ENCODE data around the gene MYL6B. TPM values are rescaled to one million over a fixed set of nuclear protein-coding genes. Genes with fewer than 3 reads are reported as not detected.

Gene MYL6B
- total RNA-seq, 1 donor from 2014 or later, result 40.8 TPM

- H3K27ac ChIP-seq, result peak overlapping the region; percentile 48
- intact Hi-C loops (cut with DNase I), result no loop called here
- DNase-seq (ENCODE audit: extremely low spot score in 2 of 2), result no peak
- no peak overlapping the region for H3K4me3 ChIP-seq
- no peaks in the 10 kb centered on the region for H3K27me3 ChIP-seq
- peaks cover 2 to 70% of the 10 kb centered on the region in 2 donors for H3K36me3 ChIP-seq
- H3K9me3 ChIP-seq, result no peaks in the 10 kb centered on the region
- H3K4me1 ChIP-seq, result peaks cover 19% of the 10 kb centered on the region
- no peak for TF ChIP-seq POLR2AphosphoS5 (IDR thresholded peaks at IDR 0.05; ENCODE audit: insufficient read depth in 1 of 2, low read depth in 1 of 2)
- TF ChIP-seq POLR2A (IDR thresholded peaks at IDR 0.05), result no peak
- no peak for TF ChIP-seq CTCF (IDR thresholded peaks at IDR 0.05)
Measured at GRCh38 chr12:56141946-56142784, 10.2 kb upstream of the MYL6B start.

DNA sequence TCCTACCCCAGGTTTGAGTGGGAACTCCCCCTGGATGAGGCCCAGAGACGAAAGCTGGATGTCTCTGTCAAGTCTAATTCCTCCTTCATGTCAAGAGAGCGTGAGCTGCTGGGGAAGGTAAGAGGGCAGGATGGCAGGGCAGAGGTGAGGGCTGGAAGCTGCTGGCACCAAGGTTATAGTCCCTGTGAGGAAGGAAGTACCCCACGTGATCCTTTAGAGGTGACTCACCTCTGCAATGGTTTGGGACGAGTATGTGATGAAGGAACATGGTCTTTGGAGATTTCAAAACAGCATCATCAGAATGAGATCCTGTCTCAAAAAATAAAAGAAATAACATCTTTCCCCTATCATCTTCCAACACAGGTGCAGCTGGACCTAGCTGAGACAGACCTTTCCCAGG, 9.2 kb upstream of the MYL6B start:
- intact Hi-C loops (cut with DNase I), result no loop called here
- peaks cover 2 to 59% of the 10 kb centered on the region in 2 donors for H3K36me3 ChIP-seq

GRCh38 chr12:56143870-56144269, 8.5 kb upstream of the MYL6B start:
- no peak overlapping the region for H3K4me3 ChIP-seq
- peaks cover 2 to 53% of the 10 kb centered on the region in 2 donors for H3K36me3 ChIP-seq
- no peaks in the 10 kb centered on the region for H3K9me3 ChIP-seq
- peaks cover 19% of the 10 kb centered on the region for H3K4me1 ChIP-seq
- H3K27ac ChIP-seq, result peak overlapping the region; percentile 48
- no peak for TF ChIP-seq POLR2A (IDR thresholded peaks at IDR 0.05)
- no peak for TF ChIP-seq CTCF (IDR thresholded peaks at IDR 0.05)
- TF ChIP-seq POLR2AphosphoS5 (IDR thresholded peaks at IDR 0.05; ENCODE audit: insufficient read depth in 1 of 2, low read depth in 1 of 2), result peak in 1 of 2 donors; percentile 33
- no peak for DNase-seq (ENCODE audit: extremely low spot score in 2 of 2)
- intact Hi-C loops (cut with DNase I), result no loop called here
- no peaks in the 10 kb centered on the region for H3K27me3 ChIP-seq

More for the DNA sequence above, 9.2 kb upstream of the MYL6B start:
- no peak for DNase-seq (ENCODE audit: extremely low spot score in 2 of 2)
- TF ChIP-seq POLR2AphosphoS5 (IDR thresholded peaks at IDR 0.05; ENCODE audit: insufficient read depth in 1 of 2, low read depth in 1 of 2), result no peak
- Histone ChIP-seq H3K9me3 (no peaks in the 10 kb centered on the region), H3K4me1 (peaks cover 19% of the 10 kb centered on the region), H3K4me3 (no peak overlapping the region), H3K27ac (peak overlapping the region; percentile 48), H3K27me3 (no peaks in the 10 kb centered on the region)

DNA sequence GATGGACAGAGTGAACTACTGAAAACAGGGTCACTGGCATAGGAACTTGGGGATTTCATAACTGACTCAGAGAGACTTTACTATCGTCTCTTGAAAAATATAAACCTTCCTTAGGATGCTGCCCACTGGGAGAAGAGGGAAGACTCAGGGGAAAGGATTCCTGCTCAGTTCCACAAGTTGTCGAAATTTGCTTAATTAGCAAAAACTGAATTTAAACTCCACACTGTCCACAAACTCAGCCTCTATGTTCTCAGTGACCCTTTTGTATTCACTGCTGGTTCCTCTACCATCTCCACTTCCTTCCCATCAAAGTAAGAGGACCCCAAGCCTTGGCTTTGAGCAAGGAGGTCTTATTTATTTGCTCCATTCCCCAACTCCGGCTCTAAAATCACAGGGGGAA, 7.2 kb upstream of the MYL6B start:
- no peak overlapping the region for H3K4me3 ChIP-seq
- TF ChIP-seq POLR2AphosphoS5 (IDR thresholded peaks at IDR 0.05; ENCODE audit: insufficient read depth in 1 of 2, low read depth in 1 of 2), result no peak
- no peak for TF ChIP-seq POLR2A (IDR thresholded peaks at IDR 0.05)
- no peak for TF ChIP-seq CTCF (IDR thresholded peaks at IDR 0.05)
- H3K27ac ChIP-seq, result no peak overlapping the region
- intact Hi-C loops (cut with DNase I), result no loop called here
- H3K36me3 ChIP-seq, result peaks cover 2 to 40% of the 10 kb centered on the region in 2 donors
- DNase-seq (ENCODE audit: extremely low spot score in 2 of 2), result no peak
- peaks cover 19% of the 10 kb centered on the region for H3K4me1 ChIP-seq
- H3K9me3 ChIP-seq, result no peaks in the 10 kb centered on the region
- H3K27me3 ChIP-seq, result no peaks in the 10 kb centered on the region

GRCh38 chr12:56146492-56147460, 5.6 kb upstream of the MYL6B start:
- intact Hi-C loops (cut with DNase I), result no loop called here
- no peak for DNase-seq (ENCODE audit: extremely low spot score in 2 of 2)
- Histone ChIP-seq H3K27me3 (no peaks in the 10 kb centered on the region), H3K4me1 (peaks cover 28% of the 10 kb centered on the region), H3K27ac (no peak overlapping the region), H3K4me3 (no peak overlapping the region), H3K36me3 (peaks cover 2 to 28% of the 10 kb centered on the region in 2 donors), H3K9me3 (no peaks in the 10 kb centered on the region)
- TF ChIP-seq CTCF (IDR thresholded peaks at IDR 0.05) (no peak), POLR2AphosphoS5 (IDR thresholded peaks at IDR 0.05; ENCODE audit: insufficient read depth in 1 of 2, low read depth in 1 of 2) (peak in 1 of 2 donors; percentile 70), POLR2A (IDR thresholded peaks at IDR 0.05) (no peak)

All from vagina (tissue), 2 donors.